HG03521 (cell line): ENCODE data around the gene GNGT2.
"Not testable (repeated sequence)": the region's sequence is repeated elsewhere in the genome, so short reads cannot be mapped to it uniquely, and the experiment has no call there.

ENCODE experiments used
- ATAC-seq: cut with Tn5 transposase; IDR thresholded peaks from one replicate; pipeline ENCODE4 v1.9.1; 2021; ENCODE audit warnings: mild to moderate bottlenecking, moderate library complexity; ENCODE audit not compliant: unreplicated experiment

GNGT2 gene

GRCh38 chr17:49213399-49213798 is 3.0 kb upstream of the GNGT2 start:
- no peak for ATAC-seq

GRCh38 chr17:49209061-49209571 is 1.3 kb downstream of the GNGT2 start:
- no peak for ATAC-seq

GRCh38 chr17:49204516-49204915 is 5.9 kb downstream of the GNGT2 start:
- no peak for ATAC-seq

- no peak for ATAC-seq
Observed at GRCh38 chr17:49203796-49204195, 6.6 kb downstream of the GNGT2 start.

- ATAC-seq = no peak
Observed at GRCh38 chr17:49201481-49201927, 8.9 kb downstream of the GNGT2 start.

GRCh38 chr17:49200423-49201083 is 9.8 kb downstream of the GNGT2 start:
- ATAC-seq = no peak

GRCh38 chr17:49198211-49198610 is 12.2 kb downstream of the GNGT2 start:
- ATAC-seq = no peak

- ATAC-seq = no peak
Observed at GRCh38 chr17:49197346-49197998, 12.9 kb downstream of the GNGT2 start.

- ATAC-seq = no peak
Observed at GRCh38 chr17:49196520-49196919, 13.9 kb downstream of the GNGT2 start.

GRCh38 chr17:49195751-49196150 is 14.6 kb downstream of the GNGT2 start:
- no peak for ATAC-seq

GRCh38 chr17:49194297-49194607 is 16.1 kb downstream of the GNGT2 start:
- ATAC-seq = no peak

- ATAC-seq = no peak
Observed at GRCh38 chr17:49193513-49194296, 16.7 kb downstream of the GNGT2 start.

- peak; percentile 37 for ATAC-seq
Observed at GRCh38 chr17:49191917-49192741, 18.2 kb downstream of the GNGT2 start.

GRCh38 chr17:49191409-49191916 is 18.9 kb downstream of the GNGT2 start:
- peak; percentile 2 for ATAC-seq

GRCh38 chr17:49190932-49191331 is 19.4 kb downstream of the GNGT2 start:
- no peak for ATAC-seq

GRCh38 chr17:49187301-49187700 is 23.1 kb downstream of the GNGT2 start:
- no peak for ATAC-seq

- not testable (repeated sequence) for ATAC-seq
Observed at GRCh38 chr17:49185381-49185780, 25.0 kb downstream of the GNGT2 start.

GRCh38 chr17:49184522-49184921 is 25.9 kb downstream of the GNGT2 start:
- ATAC-seq = not testable (repeated sequence)

GRCh38 chr17:49183801-49184200 is 26.6 kb downstream of the GNGT2 start:
- no peak for ATAC-seq

GRCh38 chr17:49183341-49183740 is 27.0 kb downstream of the GNGT2 start:
- no peak for ATAC-seq
